ENCODE measurements around the gene ERF.
A peak's percentile ranks its signal among the peaks of the same experiment; 100 is the strongest.
"Not testable (repeated sequence)": the region's sequence is repeated elsewhere in the genome, so short reads cannot be mapped to it uniquely, and the experiment has no call there.

ERF gene

DNA sequence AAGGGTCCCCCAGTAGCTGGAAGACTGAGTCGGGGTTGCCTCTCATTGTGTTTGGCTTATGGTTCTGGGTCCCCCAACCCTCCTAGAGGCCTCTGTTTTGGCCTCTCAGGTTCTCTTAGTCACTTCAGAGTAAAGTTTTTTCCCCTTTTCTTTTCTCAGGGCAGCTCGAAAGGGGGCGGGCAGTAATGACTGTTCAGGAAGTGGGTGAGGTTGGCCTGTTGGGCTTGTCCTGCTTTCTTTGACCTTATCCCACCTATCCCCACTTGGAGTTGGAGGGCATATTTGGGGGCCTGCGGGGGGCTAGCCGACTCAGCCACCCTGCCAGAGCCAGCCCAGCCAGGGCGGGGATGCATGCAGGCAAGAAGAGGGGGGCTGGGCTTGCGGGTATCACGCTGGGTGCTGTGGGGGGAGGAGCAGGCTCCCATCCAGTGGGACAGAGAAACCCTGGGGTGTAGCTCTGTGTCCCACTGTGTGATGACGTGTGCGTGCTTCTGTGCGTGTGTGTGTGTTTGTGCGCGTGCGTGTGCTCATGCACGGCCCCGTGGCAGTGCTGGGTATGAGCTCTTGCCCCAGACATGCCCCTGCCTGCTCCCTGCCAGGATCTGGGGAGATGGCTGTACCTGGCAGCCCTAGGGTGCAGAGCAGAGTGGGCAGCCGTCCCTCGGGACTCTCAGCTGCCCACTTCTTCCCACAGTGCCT is 15.6 kb upstream of the ERF start:
- H3K9ac ChIP-seq (ENCODE audit: low read length) = peak overlapping the region; percentile 93
- peaks cover 13% of the 10 kb centered on the region for H3K36me3 ChIP-seq (ENCODE audit: control insufficient read depth, insufficient read depth, low read length)
- H3K4me1 ChIP-seq (ENCODE audit: control insufficient read depth, insufficient read depth, low read length) = peaks cover 27% of the 10 kb centered on the region
- peak overlapping the region; percentile 93 for H3K27ac ChIP-seq (ENCODE audit: low read depth, low read length)
- peak overlapping the region; percentile 76 for H3K4me3 ChIP-seq (ENCODE audit: low read length)
- H3K27me3 ChIP-seq (ENCODE audit: control insufficient read depth, insufficient read depth, low read length) = no peaks in the 10 kb centered on the region

GRCh38 chr19:42269478-42270345 is 14.8 kb upstream of the ERF start:
- Histone ChIP-seq H3K27ac (ENCODE audit: low read depth, low read length) (peak overlapping the region; percentile 93), H3K4me1 (ENCODE audit: control insufficient read depth, insufficient read depth, low read length) (peaks cover 24% of the 10 kb centered on the region), H3K36me3 (ENCODE audit: control insufficient read depth, insufficient read depth, low read length) (peaks cover 13% of the 10 kb centered on the region), H3K9ac (ENCODE audit: low read length) (peak overlapping the region; percentile 93), H3K27me3 (ENCODE audit: control insufficient read depth, insufficient read depth, low read length) (no peaks in the 10 kb centered on the region), H3K4me3 (ENCODE audit: low read length) (peak overlapping the region; percentile 76)

- no peaks in the 10 kb centered on the region for H3K27me3 ChIP-seq (ENCODE audit: control insufficient read depth, insufficient read depth, low read length)
- H3K27ac ChIP-seq (ENCODE audit: low read depth, low read length) = peak within 1 kb of the TSS; percentile 100
- peak within 1 kb of the TSS; percentile 93 for H3K9ac ChIP-seq (ENCODE audit: low read length)
- peaks cover 24% of the 10 kb centered on the region for H3K4me1 ChIP-seq (ENCODE audit: control insufficient read depth, insufficient read depth, low read length)
- H3K36me3 ChIP-seq (ENCODE audit: control insufficient read depth, insufficient read depth, low read length) = peaks cover 8% of the 10 kb centered on the region
- H3K4me3 ChIP-seq (ENCODE audit: low read length) = peak within 1 kb of the TSS; percentile 85
These were observed 14.0 kb upstream of the ERF start, which contains the start of gene CIC for GRCh38 chr19:42268704-42269477. Gene CIC, plus strand, starts transcription at chr19:42269252. Its CDS starts 2,532 bp downstream, at chr19:42271784.

DNA sequence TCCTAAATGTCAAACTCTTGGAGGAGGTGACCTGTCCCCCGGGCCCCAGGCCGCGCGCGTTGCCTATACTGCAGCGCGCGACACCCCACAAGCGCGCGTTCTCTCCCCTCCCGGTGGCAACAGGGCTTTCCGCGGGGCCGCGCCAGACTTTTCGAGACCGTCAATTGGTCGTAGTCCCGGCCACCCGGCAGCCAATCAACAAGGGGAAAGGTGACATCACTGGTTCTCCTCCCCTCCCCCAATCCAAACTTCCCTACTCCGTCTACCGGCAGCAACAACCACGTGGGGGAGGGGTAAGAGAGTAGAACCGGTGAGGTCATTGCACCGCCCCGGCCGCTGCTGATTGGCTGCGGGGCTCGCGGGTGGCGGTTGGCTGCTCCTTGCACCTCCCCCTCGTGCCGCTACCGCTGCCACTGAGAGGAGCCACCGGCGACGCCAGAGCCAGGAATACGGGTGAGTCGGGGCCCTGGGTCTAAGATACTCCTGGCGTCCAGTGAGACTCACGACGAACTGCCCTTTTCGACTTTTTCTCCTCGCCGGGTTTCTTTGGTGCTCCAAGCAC is 13.3 kb upstream of the ERF start:
- Histone ChIP-seq H3K27ac (ENCODE audit: low read depth, low read length) (peak overlapping the region; percentile 100), H3K9ac (ENCODE audit: low read length) (peak overlapping the region; percentile 76), H3K27me3 (ENCODE audit: control insufficient read depth, insufficient read depth, low read length) (no peaks in the 10 kb centered on the region), H3K36me3 (ENCODE audit: control insufficient read depth, insufficient read depth, low read length) (peaks cover 2% of the 10 kb centered on the region), H3K4me1 (ENCODE audit: control insufficient read depth, insufficient read depth, low read length) (peaks cover 24% of the 10 kb centered on the region), H3K4me3 (ENCODE audit: low read length) (peak overlapping the region; percentile 85)

GRCh38 chr19:42267644-42268141 is 12.8 kb upstream of the ERF start:
- H3K4me1 ChIP-seq (ENCODE audit: control insufficient read depth, insufficient read depth, low read length) = peaks cover 24% of the 10 kb centered on the region
- H3K27ac ChIP-seq (ENCODE audit: low read depth, low read length) = peak overlapping the region; percentile 91
- H3K4me3 ChIP-seq (ENCODE audit: low read length) = peak overlapping the region; percentile 70
- H3K36me3 ChIP-seq (ENCODE audit: control insufficient read depth, insufficient read depth, low read length) = no peaks in the 10 kb centered on the region
- no peaks in the 10 kb centered on the region for H3K27me3 ChIP-seq (ENCODE audit: control insufficient read depth, insufficient read depth, low read length)
- peak overlapping the region; percentile 66 for H3K9ac ChIP-seq (ENCODE audit: low read length)

GRCh38 chr19:42266928-42267603 is 12.1 kb upstream of the ERF start:
- peak overlapping the region; percentile 70 for H3K4me3 ChIP-seq (ENCODE audit: low read length)
- H3K9ac ChIP-seq (ENCODE audit: low read length); H3K36me3 ChIP-seq (ENCODE audit: control insufficient read depth, insufficient read depth, low read length); H3K27me3 ChIP-seq (ENCODE audit: control insufficient read depth, insufficient read depth, low read length); H3K27ac ChIP-seq (ENCODE audit: low read depth, low read length): not testable (repeated sequence)
- peaks cover 24% of the 10 kb centered on the region for H3K4me1 ChIP-seq (ENCODE audit: control insufficient read depth, insufficient read depth, low read length)

- peaks cover 21% of the 10 kb centered on the region for H3K4me1 ChIP-seq (ENCODE audit: control insufficient read depth, insufficient read depth, low read length)
- H3K27ac ChIP-seq (ENCODE audit: low read depth, low read length); H3K36me3 ChIP-seq (ENCODE audit: control insufficient read depth, insufficient read depth, low read length); H3K4me3 ChIP-seq (ENCODE audit: low read length); H3K27me3 ChIP-seq (ENCODE audit: control insufficient read depth, insufficient read depth, low read length); H3K9ac ChIP-seq (ENCODE audit: low read length): not testable (repeated sequence)
These were observed 11.2 kb upstream of the ERF start for GRCh38 chr19:42266105-42266504.

- no peaks in the 10 kb centered on the region for H3K27me3 ChIP-seq (ENCODE audit: control insufficient read depth, insufficient read depth, low read length)
These were observed 6.8 kb upstream of the ERF start for GRCh38 chr19:42261763-42262162.

GRCh38 chr19:42257842-42258241 is 2.9 kb upstream of the ERF start:
- H3K9ac ChIP-seq (ENCODE audit: low read length); H3K4me3 ChIP-seq (ENCODE audit: low read length); H3K36me3 ChIP-seq (ENCODE audit: control insufficient read depth, insufficient read depth, low read length); H3K27ac ChIP-seq (ENCODE audit: low read depth, low read length); H3K4me1 ChIP-seq (ENCODE audit: control insufficient read depth, insufficient read depth, low read length); H3K27me3 ChIP-seq (ENCODE audit: control insufficient read depth, insufficient read depth, low read length): not testable (repeated sequence)

More at GRCh38 chr19:42261763-42262162, 6.8 kb upstream of the ERF start:
- H3K27ac ChIP-seq (ENCODE audit: low read depth, low read length) = no peak overlapping the region
- no peak overlapping the region for H3K4me3 ChIP-seq (ENCODE audit: low read length)
- no peak overlapping the region for H3K9ac ChIP-seq (ENCODE audit: low read length)
- no peaks in the 10 kb centered on the region for H3K4me1 ChIP-seq (ENCODE audit: control insufficient read depth, insufficient read depth, low read length)
- H3K36me3 ChIP-seq (ENCODE audit: control insufficient read depth, insufficient read depth, low read length) = no peaks in the 10 kb centered on the region

DNA sequence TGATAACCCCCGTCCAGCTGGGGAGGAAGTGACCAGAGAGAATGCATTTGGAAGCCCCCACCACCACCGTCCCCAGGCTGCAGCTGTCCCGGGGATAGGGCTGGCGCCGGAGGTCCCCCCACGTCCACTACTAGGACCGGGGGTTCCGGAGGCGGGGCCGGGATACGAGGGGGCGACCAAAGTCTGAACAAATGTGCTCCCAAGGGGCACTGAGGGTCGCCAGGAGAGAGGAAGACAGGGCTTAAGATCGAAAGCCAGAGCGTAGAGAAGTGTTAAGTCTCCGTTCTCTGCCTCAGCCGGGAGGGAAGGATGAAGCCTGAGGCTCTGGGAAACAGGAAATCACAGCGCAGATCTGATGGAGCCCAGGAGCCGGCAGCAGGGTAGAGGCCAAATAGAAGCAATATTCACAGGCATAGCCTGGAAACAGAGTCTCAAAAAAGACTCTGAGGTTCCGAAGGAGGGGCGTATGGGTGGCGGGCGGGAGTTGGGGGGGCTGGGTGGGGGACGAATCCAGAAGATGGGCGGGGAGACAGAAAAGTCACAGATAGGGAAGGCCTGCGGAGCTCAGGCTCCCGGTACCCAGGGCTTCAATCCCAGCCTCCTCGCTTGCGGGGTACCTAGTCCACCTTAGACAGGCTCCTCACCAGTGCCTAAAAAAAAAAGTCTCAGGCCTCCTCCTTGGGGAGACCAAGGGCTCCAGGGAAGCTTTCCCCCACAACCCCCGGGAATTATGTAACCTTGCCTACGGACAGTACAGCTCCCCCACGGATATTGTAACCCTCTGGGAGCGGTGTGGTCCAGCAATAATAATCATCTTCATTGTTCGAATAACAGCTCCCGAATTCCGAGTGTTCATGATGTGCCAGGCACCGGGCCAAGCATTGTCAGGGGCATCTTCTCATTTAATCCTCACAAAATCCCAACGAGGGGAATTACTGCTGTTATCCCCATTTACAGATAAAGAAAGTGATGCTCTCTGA is 1.1 kb upstream of the ERF start:
- Histone ChIP-seq H3K27me3 (ENCODE audit: control insufficient read depth, insufficient read depth, low read length) (no peaks in the 10 kb centered on the region), H3K4me3 (ENCODE audit: low read length) (peak overlapping the region; percentile 68), H3K36me3 (ENCODE audit: control insufficient read depth, insufficient read depth, low read length) (no peaks in the 10 kb centered on the region), H3K27ac (ENCODE audit: low read depth, low read length) (peak overlapping the region; percentile 99), H3K4me1 (ENCODE audit: control insufficient read depth, insufficient read depth, low read length) (peaks cover 17% of the 10 kb centered on the region), H3K9ac (ENCODE audit: low read length) (no peak overlapping the region)

Data from rectal smooth muscle tissue (tissue), 1 donor.